Suppressor macrophage treated with lipopolysaccharide for 4 hours (primary cell): ENCODE data around the gene SYNE1.
A peak's percentile ranks its signal among the peaks of the same experiment; 100 is the strongest.
"Not testable (repeated sequence)": the region's sequence is repeated elsewhere in the genome, so short reads cannot be mapped to it uniquely, and the experiment has no call there.

Source experiments
- DNase-seq: peaks from one replicate; pipeline ENCODE4 v3.0.0-alpha.2; 2020

Gene SYNE1

GRCh38 chr6:152558798-152559197, 78.4 kb downstream of the SYNE1 start:
- not testable (repeated sequence) for DNase-seq

GRCh38 chr6:152557502-152557901, 79.7 kb downstream of the SYNE1 start:
- no peak for DNase-seq

GRCh38 chr6:152554851-152555250, 82.3 kb downstream of the SYNE1 start:
- DNase-seq, result peak; percentile 9

GRCh38 chr6:152552616-152553209, 84.4 kb downstream of the SYNE1 start:
- DNase-seq, result peak; percentile 66

GRCh38 chr6:152543519-152543918, 93.6 kb downstream of the SYNE1 start:
- DNase-seq, result no peak

GRCh38 chr6:152540381-152540780, 96.8 kb downstream of the SYNE1 start:
- peak; percentile 42 for DNase-seq

GRCh38 chr6:152534541-152534940, 102.6 kb downstream of the SYNE1 start:
- no peak for DNase-seq

GRCh38 chr6:152532556-152533422, 104.4 kb downstream of the SYNE1 start:
- no peak for DNase-seq

- DNase-seq, result no peak
These were observed 105.5 kb downstream of the SYNE1 start for GRCh38 chr6:152531659-152532058.

GRCh38 chr6:152529369-152529768, 107.8 kb downstream of the SYNE1 start:
- DNase-seq, result peak; percentile 48

GRCh38 chr6:152514120-152514519, 123.0 kb downstream of the SYNE1 start:
- not testable (repeated sequence) for DNase-seq

GRCh38 chr6:152509916-152510315, 127.2 kb downstream of the SYNE1 start:
- DNase-seq, result no peak

- DNase-seq, result no peak
These were observed 128.7 kb downstream of the SYNE1 start for GRCh38 chr6:152508477-152508876.

GRCh38 chr6:152503546-152503945, 133.6 kb downstream of the SYNE1 start:
- DNase-seq, result peak; percentile 39

- no peak for DNase-seq
These were observed 134.6 kb downstream of the SYNE1 start for GRCh38 chr6:152502421-152503188.

- DNase-seq, result no peak
These were observed 137.2 kb downstream of the SYNE1 start for GRCh38 chr6:152499931-152500330.

GRCh38 chr6:152496731-152497130, 140.4 kb downstream of the SYNE1 start:
- DNase-seq, result no peak

GRCh38 chr6:152495456-152495855, 141.7 kb downstream of the SYNE1 start:
- DNase-seq, result not testable (repeated sequence)

- DNase-seq, result not testable (repeated sequence)
These were observed 144.9 kb downstream of the SYNE1 start for GRCh38 chr6:152492281-152492680.

GRCh38 chr6:152491501-152491900, 145.7 kb downstream of the SYNE1 start:
- DNase-seq, result not testable (repeated sequence)

GRCh38 chr6:152490971-152491378, 146.2 kb downstream of the SYNE1 start:
- not testable (repeated sequence) for DNase-seq

- DNase-seq, result no peak
These were observed 152.4 kb downstream of the SYNE1 start for GRCh38 chr6:152484806-152485205.

GRCh38 chr6:152482289-152482688, 154.9 kb downstream of the SYNE1 start:
- DNase-seq, result no peak
